Measurements from ENCODE around the gene SHC2. TPM values are rescaled to one million over a fixed set of nuclear protein-coding genes. Genes with fewer than 3 reads are reported as not detected.

Gene SHC2
- total RNA-seq, 1 donor from 2014 or later = 31.6 TPM

GRCh38 chr19:371501-372168, 89.2 kb downstream of the SHC2 start:
- intact Hi-C loops (cut with DNase I) = no loop called here
- DNase-seq (ENCODE audit: low spot score) (peak; percentile 28), ATAC-seq (no peak)

GRCh38 chr19:370641-371330, 90.0 kb downstream of the SHC2 start:
- intact Hi-C loops (cut with DNase I) = no loop called here
- DNase-seq (ENCODE audit: low spot score) (peak; percentile 49), ATAC-seq (no peak)

GRCh38 chr19:369876-370275, 91.0 kb downstream of the SHC2 start:
- intact Hi-C loops (cut with DNase I) = no loop called here
- DNase-seq (ENCODE audit: low spot score) (peak; percentile 28), ATAC-seq (no peak)

- intact Hi-C loops (cut with DNase I) = no loop called here
- no peak for ATAC-seq
- DNase-seq (ENCODE audit: low spot score) = peak; percentile 30
Observed at GRCh38 chr19:369256-369655, 91.6 kb downstream of the SHC2 start.

- intact Hi-C loops (cut with DNase I) = no loop called here
- DNase-seq (ENCODE audit: low spot score) (peak; percentile 21), ATAC-seq (no peak)
Observed at GRCh38 chr19:368630-369024, 92.2 kb downstream of the SHC2 start.

- intact Hi-C loops (cut with DNase I) = no loop called here
- DNase-seq (ENCODE audit: low spot score) = peak; percentile 19
- ATAC-seq = no peak
Observed at GRCh38 chr19:367963-368629, 92.7 kb downstream of the SHC2 start.

- intact Hi-C loops (cut with DNase I) = no loop called here
- DNase-seq (ENCODE audit: low spot score) (peak; percentile 19), ATAC-seq (no peak)
Observed at GRCh38 chr19:367561-367960, 93.3 kb downstream of the SHC2 start.

GRCh38 chr19:366951-367350, 93.9 kb downstream of the SHC2 start:
- no peak for ATAC-seq
- intact Hi-C loops (cut with DNase I) = no loop called here
- peak; percentile 42 for DNase-seq (ENCODE audit: low spot score)

Other genes starting within 250 kb of the SHC2 start
- gene PLPP2, start 169.6 kb downstream of the SHC2 start, total RNA-seq = 8.6 TPM
- gene MIER2, start 116.2 kb downstream of the SHC2 start, total RNA-seq = 24.5 TPM
- 2.8 TPM for gene C2CD4C, start 51.9 kb downstream of the SHC2 start, total RNA-seq
- 1.1 TPM for gene MADCAM1, start 35.5 kb upstream of the SHC2 start, total RNA-seq
- 18.5 TPM for gene TPGS1, start 46.5 kb upstream of the SHC2 start, total RNA-seq
- 40.2 TPM for gene CDC34, start 70.7 kb upstream of the SHC2 start, total RNA-seq
- gene GZMM, start 83.0 kb upstream of the SHC2 start, total RNA-seq = 1.4 TPM
- 246 TPM for gene BSG, start 111.6 kb upstream of the SHC2 start, total RNA-seq
- 0.27 TPM for gene HCN2, start 128.8 kb upstream of the SHC2 start, total RNA-seq
- 36.1 TPM for gene POLRMT, start 172.5 kb upstream of the SHC2 start, total RNA-seq
- gene FGF22, start 178.8 kb upstream of the SHC2 start, total RNA-seq = 3.2 TPM
- gene RNF126, start 202.2 kb upstream of the SHC2 start, total RNA-seq = 33.1 TPM
- gene FSTL3, start 215.4 kb upstream of the SHC2 start, total RNA-seq = 108 TPM
- gene PRSS57, start 234.4 kb upstream of the SHC2 start, total RNA-seq = not detected
- 130 TPM for gene PALM, start 247.9 kb upstream of the SHC2 start, total RNA-seq